ENCODE measurements around the gene ENPP6.

ENPP6 gene

GRCh38 chr4:184188443-184189400 is 29.0 kb downstream of the ENPP6 start:
- no peak for DNase-seq

GRCh38 chr4:184177271-184177670 is 40.4 kb downstream of the ENPP6 start:
- no peak for DNase-seq

GRCh38 chr4:184174571-184175488 is 42.8 kb downstream of the ENPP6 start:
- DNase-seq, result no peak

DNA sequence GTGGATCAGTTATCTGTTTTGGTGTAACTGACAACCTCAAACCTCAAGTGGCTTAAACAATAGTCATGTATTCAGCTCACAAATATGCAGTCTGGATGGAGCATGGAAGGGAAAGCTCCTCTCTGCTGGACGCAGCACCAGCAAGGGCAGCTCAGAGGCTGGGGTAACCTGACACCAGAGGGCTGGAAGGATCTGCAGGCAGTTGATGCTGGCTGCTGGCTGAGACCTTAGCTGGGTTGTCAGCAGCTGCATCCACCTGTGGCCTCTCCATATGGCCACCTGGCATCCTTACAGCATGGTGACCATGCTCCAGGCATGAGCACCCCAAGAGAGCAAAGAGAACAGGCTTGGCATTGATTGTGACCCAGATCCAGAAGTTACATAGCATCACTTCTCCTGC is 46.7 kb downstream of the ENPP6 start:
- peak; percentile 13 for DNase-seq

GRCh38 chr4:184169225-184169867 is 48.3 kb downstream of the ENPP6 start:
- DNase-seq, result no peak

GRCh38 chr4:184168406-184169019 is 49.2 kb downstream of the ENPP6 start:
- DNase-seq, result peak; percentile 22

DNA sequence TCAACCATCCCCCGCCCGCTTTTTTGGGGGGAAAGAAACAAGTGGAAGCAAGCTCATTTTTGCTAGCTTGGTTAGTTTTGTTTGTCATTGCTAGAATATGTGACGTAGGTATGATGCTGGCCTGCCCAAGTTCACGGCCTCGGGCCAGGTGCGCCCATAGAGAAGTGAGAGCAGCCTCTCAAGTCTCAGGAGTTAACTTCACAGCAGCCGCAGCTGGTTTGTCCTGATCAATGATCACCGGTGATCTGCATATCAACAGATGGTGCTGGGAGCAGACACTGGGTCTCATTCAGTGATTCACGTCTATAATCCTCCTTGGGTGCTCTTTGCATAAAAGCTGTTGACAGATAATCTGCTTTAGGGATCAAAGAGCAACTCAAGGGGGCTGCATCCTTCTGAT is 50.1 kb downstream of the ENPP6 start:
- no peak for DNase-seq

DNA sequence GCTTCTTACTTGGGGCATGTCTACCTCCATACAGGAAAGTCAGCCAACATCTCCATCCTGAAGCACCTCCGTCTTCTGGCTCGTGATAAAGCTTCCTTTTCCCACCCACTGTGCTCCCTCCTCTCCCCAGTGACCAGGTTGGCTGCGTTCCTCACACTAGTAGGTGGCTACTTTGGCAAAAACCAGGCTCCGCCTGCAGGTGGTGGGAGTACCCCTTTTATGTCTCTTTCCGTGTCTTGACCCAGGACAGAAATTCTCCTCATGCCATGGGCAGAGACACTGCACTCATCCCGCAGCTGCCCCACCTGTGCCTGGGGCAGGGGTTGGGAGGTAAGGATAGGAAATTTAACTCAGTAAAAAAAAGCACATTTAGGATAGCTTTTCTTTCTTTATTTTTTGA is 50.9 kb downstream of the ENPP6 start:
- no peak for DNase-seq

DNA sequence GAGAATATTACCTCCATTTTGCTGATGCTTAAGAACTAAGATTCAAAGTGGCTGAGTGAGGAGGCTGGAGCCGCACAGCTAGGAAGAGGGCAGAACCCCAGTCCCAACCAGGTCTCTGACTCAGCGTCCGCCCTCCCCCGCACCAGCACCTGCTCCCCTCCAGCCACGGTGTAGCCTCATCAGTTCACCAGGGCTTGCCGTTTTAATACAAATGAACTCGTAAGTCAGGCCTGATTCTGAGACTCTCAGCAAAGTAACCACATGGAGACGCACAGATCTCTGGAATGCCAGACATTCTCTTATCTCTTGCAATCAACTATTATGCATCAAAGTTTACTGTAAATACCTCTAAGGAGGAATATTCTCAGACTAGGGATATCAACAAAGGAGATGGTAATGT is 52.4 kb downstream of the ENPP6 start:
- DNase-seq, result no peak

- no peak for DNase-seq
These were observed 53.9 kb downstream of the ENPP6 start for GRCh38 chr4:184163813-184164212.

DNA sequence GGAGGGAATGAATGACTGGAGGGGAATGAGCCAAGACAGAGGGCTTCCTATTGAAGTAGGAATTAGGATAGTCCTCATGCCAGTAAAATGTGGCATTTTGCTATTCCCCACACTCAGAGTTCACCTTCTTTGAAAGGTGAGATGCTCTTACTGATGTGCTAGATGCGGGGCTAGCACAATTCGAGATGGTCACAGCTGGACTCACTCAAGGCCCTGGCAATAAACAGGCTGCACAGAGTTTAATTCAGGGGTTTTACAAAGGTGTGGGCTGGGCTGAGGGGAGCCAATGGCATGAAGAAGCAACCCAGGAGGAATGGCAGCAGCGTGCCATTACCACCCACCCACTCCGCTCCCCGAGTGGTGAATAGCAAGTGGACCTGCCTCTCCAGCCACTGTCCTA is 55.1 kb downstream of the ENPP6 start:
- DNase-seq, result no peak

DNA sequence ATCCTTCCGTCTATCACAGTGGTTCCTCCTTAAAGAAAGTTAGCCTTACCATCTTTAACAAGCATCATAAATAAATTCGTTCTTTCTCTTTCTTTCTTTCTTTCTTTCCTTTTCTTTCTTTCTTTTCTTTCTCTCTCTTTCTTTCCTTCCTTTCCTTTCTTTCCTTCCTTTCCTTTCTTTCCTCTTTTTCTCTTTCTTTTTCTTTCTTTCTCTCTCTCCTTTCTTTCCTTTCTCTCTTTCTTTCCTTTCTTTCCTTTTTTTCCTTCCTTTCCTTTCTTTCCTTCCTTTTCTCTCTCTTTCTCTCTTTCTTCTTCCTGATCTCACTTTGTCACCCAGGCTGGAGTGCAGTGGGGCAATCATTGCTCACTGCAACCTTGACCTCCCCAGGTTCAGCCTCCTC is 60.4 kb downstream of the ENPP6 start:
- no peak for DNase-seq

DNA sequence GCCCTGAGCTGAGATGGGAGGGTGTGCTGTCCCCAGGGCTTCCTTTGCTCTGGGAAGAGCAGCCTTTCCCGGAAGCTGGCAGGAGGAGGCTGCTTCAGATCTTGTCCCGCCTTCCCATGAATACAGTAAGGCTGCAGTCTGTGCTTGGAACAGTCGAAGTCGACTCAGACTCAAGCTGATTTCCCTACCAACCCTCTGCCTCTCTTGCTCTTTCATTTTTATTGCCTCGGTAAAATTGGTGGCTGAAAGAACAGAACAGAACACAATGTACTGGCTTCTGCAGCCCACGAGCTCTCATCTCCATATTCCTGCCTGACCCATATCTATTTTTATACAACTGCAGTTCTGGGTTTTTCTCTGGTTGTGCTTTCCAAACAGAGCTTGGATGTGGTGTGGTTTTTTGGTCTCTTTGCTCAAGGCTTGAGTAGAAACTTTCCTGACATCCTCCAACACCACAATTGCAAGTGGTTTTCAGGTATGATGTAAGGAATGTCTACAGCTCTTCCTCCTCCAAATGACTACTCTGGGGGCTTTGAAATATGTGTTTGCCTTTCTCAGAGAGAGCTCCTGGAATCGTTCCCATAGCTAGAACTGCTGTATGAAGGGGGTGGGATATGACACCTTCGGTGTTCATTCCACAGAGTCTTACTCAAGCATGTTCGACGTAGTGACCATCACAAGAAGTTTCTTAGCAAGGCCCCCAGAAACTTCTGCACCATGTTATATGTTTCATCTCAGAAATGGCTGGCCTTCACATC is 61.3 kb downstream of the ENPP6 start:
- DNase-seq, result no peak

DNA sequence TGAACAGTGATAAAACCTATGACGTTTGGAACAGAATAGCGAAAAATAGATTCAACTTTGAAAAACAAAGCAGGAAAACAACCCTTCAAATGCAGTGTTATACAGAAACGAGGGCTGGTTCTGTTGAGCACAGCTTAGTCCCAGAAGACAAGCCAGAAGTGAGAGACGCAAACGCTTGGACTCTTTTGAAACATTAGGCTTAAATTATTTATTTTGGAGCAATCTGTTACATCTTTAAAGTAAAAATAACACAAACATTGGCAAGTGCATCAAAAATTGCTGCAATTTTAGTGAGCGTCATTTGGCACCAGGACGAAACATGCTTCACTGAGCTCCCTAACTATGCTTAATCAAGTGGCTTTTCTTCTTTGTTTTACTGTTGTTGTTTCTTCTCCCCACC is 63.5 kb downstream of the ENPP6 start:
- no peak for DNase-seq

GRCh38 chr4:184153781-184154180 is 63.9 kb downstream of the ENPP6 start:
- DNase-seq, result no peak

DNA sequence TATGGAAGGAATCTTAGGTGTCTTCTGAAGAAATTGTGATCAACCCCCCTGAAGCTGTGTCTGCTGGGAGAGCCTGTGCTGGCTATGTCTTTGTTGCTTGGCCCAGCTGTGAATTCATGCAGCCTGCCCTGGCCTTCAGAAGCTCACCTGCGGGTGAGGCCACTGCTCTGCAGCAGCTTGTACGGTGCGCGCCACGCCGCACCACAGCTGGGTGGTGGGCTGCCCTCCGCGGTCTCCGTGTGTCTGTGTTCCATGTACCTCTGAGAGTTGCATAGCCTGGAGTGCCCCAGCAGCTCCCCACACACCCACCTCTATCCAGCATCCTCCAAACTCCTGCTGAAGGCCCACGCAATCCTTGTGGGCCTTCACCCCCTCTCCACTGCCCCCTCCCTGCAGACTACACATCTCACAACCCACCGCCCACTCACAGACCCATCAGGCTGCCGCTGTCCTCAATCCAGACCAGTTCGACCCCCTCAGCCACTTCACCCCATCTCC is 65.6 kb downstream of the ENPP6 start:
- DNase-seq, result no peak

- no peak for DNase-seq
These were observed 67.4 kb downstream of the ENPP6 start for GRCh38 chr4:184150102-184150839.

DNA sequence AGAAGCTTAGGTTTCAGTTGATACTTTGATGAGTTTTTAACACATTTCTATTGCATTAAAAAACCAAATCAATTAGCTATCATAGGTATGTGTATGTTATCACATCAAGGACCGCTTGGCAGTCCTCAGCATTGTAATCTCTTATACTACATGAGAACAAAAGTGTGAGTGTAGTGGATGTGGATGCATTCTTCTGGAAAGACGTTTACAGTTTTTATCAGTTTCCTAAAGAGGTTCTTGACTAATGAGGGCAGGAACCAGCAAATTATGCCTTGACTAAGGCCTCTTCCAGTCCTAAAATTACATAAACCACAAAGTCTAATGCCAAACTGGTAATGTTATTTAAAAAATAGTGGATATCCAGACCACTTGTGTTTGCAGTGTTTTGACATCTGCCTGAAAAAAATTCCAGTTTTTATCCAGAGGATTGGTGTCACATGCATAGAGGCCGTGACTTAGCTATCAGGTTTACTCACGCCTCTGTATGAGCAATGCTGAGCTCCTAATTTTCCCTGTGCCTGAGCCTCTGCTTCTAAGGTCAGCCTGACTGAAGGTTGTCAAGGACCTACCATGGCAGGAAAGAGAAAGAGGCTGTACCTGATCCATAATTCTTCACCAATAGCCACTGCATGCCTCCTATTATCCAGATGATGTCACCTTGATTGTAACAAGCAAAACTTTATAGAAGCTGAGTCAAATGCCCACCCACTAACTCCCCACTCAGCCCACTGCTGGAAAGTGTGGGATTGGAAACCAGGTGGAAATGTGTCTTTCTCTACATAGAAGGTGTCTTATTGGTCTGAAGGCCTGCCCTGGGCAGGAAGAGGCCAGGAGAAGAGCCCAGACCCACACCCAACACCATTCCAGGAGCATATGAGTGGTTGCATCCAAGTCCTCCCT is 68.7 kb downstream of the ENPP6 start:
- no peak for DNase-seq

DNA sequence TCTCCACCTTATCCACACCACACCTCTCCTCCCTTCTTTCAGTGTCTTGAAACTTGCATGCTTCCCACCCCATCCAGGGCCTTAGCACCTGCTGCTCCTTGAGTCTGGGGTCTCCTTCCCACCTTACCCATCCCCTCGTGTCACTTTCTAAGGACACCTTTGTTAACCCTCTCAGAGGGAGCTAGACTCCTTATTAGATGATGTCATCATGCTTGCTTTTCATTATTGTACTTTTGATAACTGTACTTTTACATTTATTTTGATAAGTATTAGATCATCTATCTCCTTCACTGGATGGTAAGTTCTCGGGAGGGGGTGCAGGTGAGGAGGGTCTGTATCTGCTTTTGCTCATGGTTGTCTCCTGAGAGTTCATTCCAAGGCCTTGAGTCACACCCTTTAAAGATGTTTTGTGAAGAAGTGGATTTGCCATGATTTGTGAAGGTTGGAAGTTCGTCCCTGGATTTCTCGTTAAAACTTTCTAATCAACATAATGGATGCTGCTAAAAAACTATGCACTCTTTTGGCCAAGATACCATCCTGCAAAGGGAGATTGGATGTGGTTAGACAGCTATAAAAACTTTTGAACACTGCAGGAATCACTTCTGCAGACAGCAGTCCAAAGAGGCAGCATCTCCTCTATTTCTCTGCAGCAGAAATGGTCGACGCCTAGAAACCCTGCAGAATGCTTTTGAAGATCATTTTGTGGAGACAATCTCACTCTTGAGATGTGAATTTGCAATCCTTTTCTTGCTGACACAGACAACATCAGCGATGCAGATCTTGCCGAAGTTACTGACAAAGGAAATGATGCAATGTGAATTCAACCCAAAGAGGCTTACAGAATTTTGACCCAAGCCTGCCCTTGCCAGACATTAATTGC is 69.6 kb downstream of the ENPP6 start:
- no peak for DNase-seq

Measured in HCEC 1CT (cell line).